Adrenal gland (tissue), 12 donors: Measurements from ENCODE around the gene INAFM2. TPM values are rescaled to one million over a fixed set of nuclear protein-coding genes. Genes with fewer than 3 reads are reported as not detected.

ENCODE experiments used
- DNase-seq, 7 donors: peaks; one replicate each; pipeline ENCODE4 v3.0.0-alpha.2; 2019 to 2020
- H3K27ac ChIP-seq, 5 donors: fragments of 200-600 bp; sonication (generic) in 4 of 5; 1 replicate in 3 of 5; 2 replicates in 2 of 5; pipeline versions ENCODE4 v1.5.1 to v1.8.0; 2016 to 2020; ENCODE audit warnings: mild to moderate bottlenecking in 1 of 5
- H3K27me3 ChIP-seq: fragments of 200-600 bp; 2 replicates; pipeline ENCODE4 v1.8.0; 2021
- H3K36me3 ChIP-seq, 2 donors: fragments of 200-600 bp; replicated peaks in 1 of 2; 1 replicate in 1 of 2; 2 replicates in 1 of 2; pipeline versions ENCODE4 v1.5.1 to v1.8.0; 2018 to 2022
- H3K4me1 ChIP-seq, 2 donors: fragments of 200-600 bp; replicated peaks in 1 of 2; 1 replicate in 1 of 2; 2 replicates in 1 of 2; pipeline versions ENCODE4 v1.5.1 to v1.8.0; 2018 to 2021
- H3K4me3 ChIP-seq, 4 donors: fragments of 200-600 bp; sonication (generic) in 3 of 4; one replicate each; pipeline ENCODE4 v1.5.1; 2016 to 2018
- H3K9me3 ChIP-seq, 3 donors: fragments of 200-600 bp; sonication (generic) in 1 of 3; replicated peaks in 1 of 3; 1 replicate in 2 of 3; 2 replicates in 1 of 3; pipeline versions ENCODE4 v1.5.1 to v1.8.0; 2016 to 2021
- CTCF ChIP-seq, 6 experiments: fragments of 450-650 bp in 4 of 6; fragments of 200-600 bp in 2 of 6; sonication (generic) in 1 of 6; IDR thresholded peaks; 1 replicate in 5 of 6; 2 replicates in 1 of 6; pipeline versions ENCODE4 v1.5.1 to v1.8.0; 2016 to 2021; ENCODE audit warnings: antibody characterized with exemption in 6 of 6, mild to moderate bottlenecking in 2 of 6, moderate library complexity in 1 of 6
- POLR2A ChIP-seq, 2 donors: fragments of 450-650 bp; IDR thresholded peaks; one replicate each; pipeline ENCODE4 v1.6.1; 2017; ENCODE audit warnings: antibody characterized with exemption in 2 of 2, mild to moderate bottlenecking in 2 of 2, moderate library complexity in 1 of 2
- WGBS, 4 donors: extraction: QIAGEN DNeasy Blood & Tissue Kit in 2 of 4; methylation state at CpG; one replicate each; pipeline versions ENCODE4 v1.1.5 to v1.1.7; 2013 to 2017; 5-methylcytosine and 5-hydroxymethylcytosine counted together
- intact Hi-C, 2 donors: fragments of 100-400 bp; cut with DNase I; formaldehyde crosslinking; loops; one replicate each; pipeline versions ENCODE4 v1.14.1 to v1.15.0; 2022 to 2023
- polyA plus RNA-seq, 3 donors: library from polyadenylated mRNA; stranded (reverse); fragments of 200-250 nt in 2 of 3; fragments of 350-450 nt in 1 of 3; fragmentation: Illumina TruSeq in 1 of 3; extraction: RNeasy Lipid Tissue Mini Kit (QIAGEN cat#74804) in 1 of 3; gene quantifications; one replicate each; pipeline ENCODE4 v1.2.3, GENCODE V29; 2013 to 2014
- total RNA-seq, 9 donors: library from RNA; depleted of rRNA in 4 of 9; stranded (reverse); fragments of >200 nt in 4 of 9; fragments of 120-200 nt in 1 of 9; fragmentation: NEBNext Ultra II Directional in 1 of 9; extraction: Animal tissue kit (Norgen Biotek cat#: 25700) in 1 of 9; gene quantifications; one replicate each; pipeline versions ENCODE4 v1.1.0 to v1.2.4, GENCODE V29; 2013 to 2023
- donor health status: healthy with polysubstance abuse.
- donor health status: Bipolar disorder and iron deficiency.
- donor health status: DM: yes; HTN: yes; CAD: no.
- donor health status: DM: no; HTN: no; CAD: no.
- donor health status: DM: no; HTN: no; CAD: no.
- donor health status: DM: yes; HTN: yes; CAD: no.

INAFM2 gene
- total and polyA plus RNA-seq, 12 donors = 10.6 to 25.5 (median 20.1) TPM

GRCh38 chr15:40298216-40298935 lies 25.1 kb upstream of the INAFM2 start:
- Histone ChIP-seq H3K4me3 (no peak overlapping the region), H3K27ac (no peak overlapping the region), H3K36me3 (no peaks in the 10 kb centered on the region), H3K4me1 (no peaks in the 10 kb centered on the region), H3K9me3 (no peaks in the 10 kb centered on the region), H3K27me3 (no peaks in the 10 kb centered on the region)
- TF ChIP-seq CTCF (IDR thresholded peaks at IDR 0.05) = no peak
- TF ChIP-seq POLR2A (IDR thresholded peaks at IDR 0.05) = no peak
- intact Hi-C loops = no loop called here
- DNase-seq = no peak
- 92 to 97% (median 95%) methylated on average over 9 to 17 of the region's 17 CpGs for WGBS, 4 donors

DNA sequence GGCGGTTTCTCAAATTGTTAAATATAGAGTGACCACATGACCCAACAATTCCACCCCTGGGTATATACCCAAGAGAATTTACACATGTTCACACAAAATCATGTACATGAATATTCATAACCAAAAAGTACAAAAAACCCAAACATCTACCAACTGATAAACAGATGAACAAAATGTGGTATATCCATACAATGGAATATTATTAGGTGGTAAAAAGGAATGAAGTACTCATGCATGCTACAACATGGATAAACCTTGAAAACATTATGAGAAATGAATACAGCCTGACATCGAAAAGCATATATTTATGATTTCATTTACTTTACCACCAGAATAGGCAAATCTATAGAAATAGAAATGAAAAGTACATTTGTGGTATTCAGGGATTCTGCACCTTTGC lies 23.1 kb upstream of the INAFM2 start:
- Histone ChIP-seq H3K4me3 (no peak overlapping the region), H3K36me3 (no peaks in the 10 kb centered on the region), H3K27me3 (no peaks in the 10 kb centered on the region), H3K9me3 (no peaks in the 10 kb centered on the region), H3K4me1 (no peaks in the 10 kb centered on the region), H3K27ac (no peak overlapping the region)
- DNase-seq = no peak
- intact Hi-C loops = no loop called here
- TF ChIP-seq CTCF (IDR thresholded peaks at IDR 0.05) (no peak), POLR2A (IDR thresholded peaks at IDR 0.05) (no peak)
- 92 to 98% (median 95%) methylated on average over 2 of the region's 2 CpGs for WGBS, 4 donors

- Histone ChIP-seq H3K27me3 (no peaks in the 10 kb centered on the region), H3K4me3 (no peak overlapping the region), H3K27ac (no peak overlapping the region), H3K36me3 (no peaks in the 10 kb centered on the region), H3K9me3 (no peaks in the 10 kb centered on the region), H3K4me1 (no peaks in the 10 kb centered on the region)
- DNase-seq = no peak
- WGBS, 4 donors = 92 to 96% (median 95%) methylated on average over 2 of the region's 2 CpGs
- TF ChIP-seq CTCF (IDR thresholded peaks at IDR 0.05) (no peak), POLR2A (IDR thresholded peaks at IDR 0.05) (no peak)
- intact Hi-C loops = no loop called here
These were observed 22.7 kb upstream of the INAFM2 start for GRCh38 chr15:40300771-40301170.

- Histone ChIP-seq H3K27ac (no peak overlapping the region), H3K4me3 (no peak overlapping the region), H3K27me3 (no peaks in the 10 kb centered on the region), H3K4me1 (no peaks in the 10 kb centered on the region), H3K9me3 (no peaks in the 10 kb centered on the region), H3K36me3 (no peaks in the 10 kb centered on the region)
- 50 to 72% (median 67%) methylated on average over 12 of the region's 12 CpGs for WGBS, 4 donors
- no peak for DNase-seq
- TF ChIP-seq CTCF (IDR thresholded peaks at IDR 0.05) (no peak), POLR2A (IDR thresholded peaks at IDR 0.05) (no peak)
- intact Hi-C loops = no loop called here
These were observed 21.9 kb upstream of the INAFM2 start for GRCh38 chr15:40301467-40302179.
